Measurements from ENCODE around the gene GTF2I.

- TF ChIP-seq EP300 (IDR thresholded peaks at IDR 0.05): no peak
- no peak for TF ChIP-seq TFCP2L1 (CRISPR knock-in tag; IDR thresholded peaks at IDR 0.05)
- TF ChIP-seq CTCF (IDR thresholded peaks at IDR 0.05): no peak
- no peak for TF ChIP-seq MYC (IDR thresholded peaks at IDR 0.05; ENCODE audit: borderline replicate concordance, low read length)
- no peak for TF ChIP-seq JUN (IDR thresholded peaks at IDR 0.05)
- no peak for TF ChIP-seq POLR2A (IDR thresholded peaks at IDR 0.05; ENCODE audit: low read length)
- no peak for TF ChIP-seq ZFP36 (IDR thresholded peaks at IDR 0.05; ENCODE audit: borderline replicate concordance, partially characterized antibody)
- TF ChIP-seq PHF8 (IDR thresholded peaks at IDR 0.05; ENCODE audit: borderline replicate concordance, low read depth): no peak
These were observed 14.9 kb downstream of the GTF2I start for GRCh38 chr7:74672343-74672915.

All from A549 (cell line).